Neuronal stem cell (in vitro differentiated cells): ENCODE measurements around the gene MAFG.

Experiments used
- DNase-seq: peaks from one replicate; pipeline ENCODE4 v3.0.0-alpha.2; 2013; ENCODE audit warnings: low spot score
- H2AFZ ChIP-seq: one replicate; pipeline ENCODE4 v1.6.1; 2013; ENCODE audit warnings: mild to moderate bottlenecking, low read length, inconsistent platforms
- H2AK5ac ChIP-seq: 2 replicates; pipeline ENCODE4 v1.6.1; 2013; ENCODE audit warnings: low read depth, mild to moderate bottlenecking, inconsistent platforms, low read length, moderate library complexity, mixed read lengths
- H2BK120ac ChIP-seq: 2 replicates; pipeline ENCODE4 v1.6.1; 2013; ENCODE audit warnings: low read depth, mild to moderate bottlenecking, inconsistent platforms, low read length, moderate library complexity, mixed read lengths
- H2BK12ac ChIP-seq: one replicate; pipeline ENCODE4 v1.6.1; 2013; ENCODE audit warnings: low read length, inconsistent platforms
- H2BK15ac ChIP-seq: 2 replicates; pipeline ENCODE4 v1.6.1; 2013; ENCODE audit warnings: mild to moderate bottlenecking, low read length, inconsistent platforms, mixed read lengths
- H2BK5ac ChIP-seq: one replicate; pipeline ENCODE4 v1.6.1; 2013; ENCODE audit warnings: inconsistent platforms, mild to moderate bottlenecking, low read length, moderate library complexity
- H3K14ac ChIP-seq: one replicate; pipeline ENCODE4 v1.6.1; 2013; ENCODE audit warnings: low read length, inconsistent platforms
- H3K18ac ChIP-seq: 2 replicates; pipeline ENCODE4 v1.6.1; 2013; ENCODE audit warnings: low read length, inconsistent platforms
- H3K23ac ChIP-seq: 2 replicates; pipeline ENCODE4 v1.6.1; 2013; ENCODE audit warnings: low read depth, mild to moderate bottlenecking, mixed read lengths, low read length, inconsistent platforms; ENCODE audit not compliant: poor library complexity
- H3K27ac ChIP-seq: replicated peaks from 3 replicates; pipeline ENCODE4 v1.5.1; 2013; ENCODE audit warnings: low read length, inconsistent platforms
- H3K27me3 ChIP-seq, 3 experiments: 2 replicates each; pipeline ENCODE4 v1.6.1; 2013; ENCODE audit warnings: low read length in 3 of 3, mild to moderate bottlenecking in 2 of 3, inconsistent platforms in 1 of 3, low read depth in 1 of 3, mixed read lengths in 1 of 3, moderate library complexity in 1 of 3; ENCODE audit not compliant: control insufficient read depth in 3 of 3, insufficient read depth in 3 of 3
- H3K36me3 ChIP-seq, 2 donors: replicated peaks in 1 of 2; 2 replicates each; pipeline ENCODE4 v1.6.1; 2013; ENCODE audit warnings: low read length in 2 of 2; ENCODE audit not compliant: control insufficient read depth in 2 of 2, insufficient read depth in 2 of 2
- H3K4ac ChIP-seq: 2 replicates; pipeline ENCODE4 v1.6.1; 2013; ENCODE audit warnings: inconsistent platforms, mild to moderate bottlenecking, low read length, moderate library complexity
- H3K4me1 ChIP-seq, 2 donors: 1 replicate in 1 of 2; 2 replicates in 1 of 2; pipeline ENCODE4 v1.6.1; 2013; ENCODE audit warnings: low read length in 2 of 2, low read depth in 1 of 2; ENCODE audit not compliant: control insufficient read depth in 2 of 2, insufficient read depth in 1 of 2
- H3K4me2 ChIP-seq: one replicate; pipeline ENCODE4 v1.6.1; 2013; ENCODE audit warnings: mild to moderate bottlenecking, low read length, inconsistent platforms; ENCODE audit not compliant: insufficient read depth, poor library complexity, severe bottlenecking
- H3K4me3 ChIP-seq, 2 donors: 2 replicates each; pipeline ENCODE4 v1.5.1; 2013; ENCODE audit warnings: low read length in 2 of 2, mild to moderate bottlenecking in 2 of 2, inconsistent platforms in 1 of 2, moderate library complexity in 1 of 2
- H3K79me1 ChIP-seq: one replicate; pipeline ENCODE4 v1.6.1; 2013; ENCODE audit warnings: low read depth, mild to moderate bottlenecking, inconsistent platforms, low read length, moderate library complexity
- H3K9ac ChIP-seq: one replicate; pipeline ENCODE4 v1.6.1; 2013; ENCODE audit warnings: mild to moderate bottlenecking, low read depth, low read length, inconsistent platforms; ENCODE audit not compliant: poor library complexity
- H3K9me3 ChIP-seq, 2 donors: replicated peaks in 1 of 2; 2 replicates each; pipeline versions ENCODE3 to v1.6.1; 2013; ENCODE audit warnings: low read length in 2 of 2, mild to moderate bottlenecking in 2 of 2, inconsistent platforms in 1 of 2, low read depth in 1 of 2, mixed read lengths in 1 of 2, moderate library complexity in 1 of 2; ENCODE audit not compliant: control insufficient read depth in 2 of 2, insufficient read depth in 1 of 2
- H4K8ac ChIP-seq: one replicate; pipeline ENCODE4 v1.6.1; 2013; ENCODE audit warnings: low read depth, mild to moderate bottlenecking, inconsistent platforms, low read length, moderate library complexity
- H4K91ac ChIP-seq: one replicate; pipeline ENCODE4 v1.6.1; 2013; ENCODE audit warnings: low read length, low read depth, mild to moderate bottlenecking, inconsistent platforms; ENCODE audit not compliant: poor library complexity
- WGBS, 2 donors: extraction: QIAGEN DNeasy Blood & Tissue Kit; methylation state at CpG; one replicate each; pipeline ENCODE4 v1.1.7; 2013; ENCODE audit warnings: missing lambda C conversion rate in 2 of 2, mixed read lengths in 1 of 2; ENCODE audit not compliant: insufficient read length in 2 of 2, insufficient replicate concordance in 1 of 2; ENCODE audit errors: extremely low coverage in 2 of 2; 5-methylcytosine and 5-hydroxymethylcytosine counted together

Gene MAFG

GRCh38 chr17:81968850-81969812 is 41.6 kb upstream of the MAFG start:
- Histone ChIP-seq H2AFZ (no peak overlapping the region), H3K23ac (peak overlapping the region; percentile 17), H3K27ac (no peak overlapping the region), H3K4me1 (peaks cover 15 to 34% of the 10 kb centered on the region in 2 donors), H2BK12ac (peak overlapping the region; percentile 87), H3K4ac (no peak overlapping the region), H3K79me1 (no peaks in the 10 kb centered on the region), H3K9me3 (peaks cover 3 to 10% of the 10 kb centered on the region in 2 donors), H2BK120ac (peak overlapping the region; percentile 66), H2BK15ac (peak overlapping the region; percentile 63), H3K14ac (no peak overlapping the region), H3K18ac (peak overlapping the region; percentile 59), H2AK5ac (peak overlapping the region; percentile 71), H3K4me2 (no peak overlapping the region), H3K27me3 (peaks cover 0 to 23% (median 9%) of the 10 kb centered on the region in 3 experiments), H2BK5ac (no peak overlapping the region), H3K4me3 (peak overlapping the region in 1 of 2 donors; percentile 13), H3K36me3 (no peaks in the 10 kb centered on the region), H4K8ac (no peak overlapping the region), H4K91ac (no peak overlapping the region), H3K9ac (peak overlapping the region; percentile 13)
- no peak for DNase-seq
- WGBS, 2 donors = no CpG with 5 or more reads among the region's 12 CpGs

GRCh38 chr17:81968396-81968745 is 40.8 kb upstream of the MAFG start:
- Histone ChIP-seq H3K4me3 (no peak overlapping the region), H2BK5ac (no peak overlapping the region)

GRCh38 chr17:81967533-81968395 is 40.2 kb upstream of the MAFG start:
- Histone ChIP-seq H3K18ac (peak overlapping the region; percentile 99), H3K27me3 (peaks cover 4 to 37% (median 19%) of the 10 kb centered on the region in 3 experiments), H3K27ac (no peak overlapping the region), H2AK5ac (peak overlapping the region; percentile 16), H3K9ac (peak overlapping the region; percentile 78), H4K8ac (no peak overlapping the region), H2BK15ac (peak overlapping the region; percentile 79), H2BK120ac (peak overlapping the region; percentile 98), H4K91ac (peak overlapping the region; percentile 94), H2BK5ac (peak overlapping the region; percentile 84), H3K9me3 (peaks cover 0 to 4% of the 10 kb centered on the region in 2 donors), H3K14ac (peak overlapping the region; percentile 89), H2BK12ac (peak overlapping the region; percentile 4), H3K4me3 (no peak overlapping the region), H2AFZ (peak overlapping the region; percentile 78), H3K4me2 (peak overlapping the region; percentile 33), H3K36me3 (no peaks in the 10 kb centered on the region), H3K4me1 (peaks cover 15 to 35% of the 10 kb centered on the region in 2 donors), H3K23ac (peak overlapping the region; percentile 80), H3K4ac (no peak overlapping the region), H3K79me1 (no peaks in the 10 kb centered on the region)
- peak; percentile 83 for DNase-seq
- no CpG with 5 or more reads among the region's 36 CpGs for WGBS, 2 donors

More at GRCh38 chr17:81968396-81968745, 40.8 kb upstream of the MAFG start:
- Histone ChIP-seq H3K14ac (no peak overlapping the region), H2BK12ac (no peak overlapping the region), H4K8ac (no peak overlapping the region), H3K36me3 (no peaks in the 10 kb centered on the region), H3K27me3 (peaks cover 0 to 31% (median 15%) of the 10 kb centered on the region in 3 experiments), H2BK15ac (no peak overlapping the region), H2AK5ac (no peak overlapping the region), H2AFZ (peak overlapping the region; percentile 78), H3K79me1 (no peaks in the 10 kb centered on the region), H3K18ac (no peak overlapping the region), H3K4me2 (no peak overlapping the region), H3K9me3 (peaks cover under 1 to 6% of the 10 kb centered on the region in 2 donors), H4K91ac (no peak overlapping the region), H3K27ac (no peak overlapping the region), H3K9ac (no peak overlapping the region), H3K4me1 (peaks cover 15 to 35% of the 10 kb centered on the region in 2 donors), H3K23ac (no peak overlapping the region), H3K4ac (no peak overlapping the region), H2BK120ac (no peak overlapping the region)
- WGBS, 2 donors = no CpG with 5 or more reads among the region's 7 CpGs
- DNase-seq = no peak
